ENCODE results near the gene TCEANC.

DNA sequence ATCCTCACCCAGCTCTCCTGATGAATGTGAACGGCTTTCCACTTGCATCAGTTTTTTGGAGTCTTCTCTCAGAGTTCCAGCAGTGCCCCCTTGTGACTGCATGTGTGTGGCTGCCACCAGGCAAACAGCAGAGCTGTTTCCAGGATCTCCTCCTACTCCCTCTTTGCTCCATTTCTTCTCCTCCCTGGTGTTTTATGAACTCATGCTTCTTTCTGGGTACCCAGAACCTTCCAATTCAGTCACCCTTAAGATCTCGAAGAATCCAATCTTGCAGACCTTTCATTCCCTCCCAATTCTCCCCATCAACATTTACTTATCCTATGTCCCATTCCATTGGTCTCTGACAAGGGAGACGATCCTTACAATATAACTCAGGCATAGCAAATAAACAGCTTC lies 6.8 kb upstream of the TCEANC start:
- TF ChIP-seq, protein P1, sequence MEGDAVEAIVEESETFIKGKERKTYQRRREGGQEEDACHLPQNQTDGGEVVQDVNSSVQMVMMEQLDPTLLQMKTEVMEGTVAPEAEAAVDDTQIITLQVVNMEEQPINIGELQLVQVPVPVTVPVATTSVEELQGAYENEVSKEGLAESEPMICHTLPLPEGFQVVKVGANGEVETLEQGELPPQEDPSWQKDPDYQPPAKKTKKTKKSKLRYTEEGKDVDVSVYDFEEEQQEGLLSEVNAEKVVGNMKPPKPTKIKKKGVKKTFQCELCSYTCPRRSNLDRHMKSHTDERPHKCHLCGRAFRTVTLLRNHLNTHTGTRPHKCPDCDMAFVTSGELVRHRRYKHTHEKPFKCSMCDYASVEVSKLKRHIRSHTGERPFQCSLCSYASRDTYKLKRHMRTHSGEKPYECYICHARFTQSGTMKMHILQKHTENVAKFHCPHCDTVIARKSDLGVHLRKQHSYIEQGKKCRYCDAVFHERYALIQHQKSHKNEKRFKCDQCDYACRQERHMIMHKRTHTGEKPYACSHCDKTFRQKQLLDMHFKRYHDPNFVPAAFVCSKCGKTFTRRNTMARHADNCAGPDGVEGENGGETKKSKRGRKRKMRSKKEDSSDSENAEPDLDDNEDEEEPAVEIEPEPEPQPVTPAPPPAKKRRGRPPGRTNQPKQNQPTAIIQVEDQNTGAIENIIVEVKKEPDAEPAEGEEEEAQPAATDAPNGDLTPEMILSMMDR (IDR thresholded peaks at IDR 0.05), result peak in 1 of 3 donors; percentile 57
- TF ChIP-seq POLR2A (IDR thresholded peaks at IDR 0.05), result no peak
